Stimulated activated CD4-positive, alpha-beta T cell treated with anti-CD3 and anti-CD28 coated beads, Interleukin-1b, Interleukin-23, amount 100 ng/mL, for 4 hours (primary cell): ENCODE results near the gene MAGOH.

ENCODE experiments used
- DNase-seq, 2 donors: peaks; one replicate each; pipeline ENCODE4 v3.0.0-alpha.2; 2020; ENCODE audit warnings: low read depth in 2 of 2

Gene MAGOH

GRCh38 chr1:53270873-53271272 lies 32.6 kb upstream of the MAGOH start:
- DNase-seq = no peak

GRCh38 chr1:53270107-53270506 lies 31.8 kb upstream of the MAGOH start:
- DNase-seq = no peak

- DNase-seq = no peak
These were observed 29.4 kb upstream of the MAGOH start for GRCh38 chr1:53267761-53268160.

GRCh38 chr1:53266038-53266437 lies 27.7 kb upstream of the MAGOH start:
- DNase-seq = no peak

- DNase-seq = no peak
These were observed 27.3 kb upstream of the MAGOH start for GRCh38 chr1:53265581-53265980.

GRCh38 chr1:53264048-53264447 lies 25.7 kb upstream of the MAGOH start:
- DNase-seq = no peak

GRCh38 chr1:53262000-53262399 lies 23.7 kb upstream of the MAGOH start:
- no peak for DNase-seq

- no peak for DNase-seq
These were observed 22.4 kb upstream of the MAGOH start for GRCh38 chr1:53260631-53261247.

- no peak for DNase-seq
These were observed 21.6 kb upstream of the MAGOH start for GRCh38 chr1:53259932-53260331.

- no peak for DNase-seq
These were observed 19.9 kb upstream of the MAGOH start for GRCh38 chr1:53258216-53258615.

GRCh38 chr1:53257454-53258081 lies 19.2 kb upstream of the MAGOH start:
- no peak for DNase-seq

GRCh38 chr1:53256511-53257453 lies 18.5 kb upstream of the MAGOH start:
- no peak for DNase-seq

- DNase-seq = no peak
These were observed 16.7 kb upstream of the MAGOH start for GRCh38 chr1:53255031-53255430.

- DNase-seq = no peak
These were observed 15.8 kb upstream of the MAGOH start for GRCh38 chr1:53254011-53254640.

GRCh38 chr1:53250325-53250724 lies 12.0 kb upstream of the MAGOH start:
- DNase-seq = no peak

GRCh38 chr1:53249706-53250105 lies 11.4 kb upstream of the MAGOH start:
- no peak for DNase-seq

GRCh38 chr1:53246261-53247134 lies 8.2 kb upstream of the MAGOH start:
- DNase-seq = no peak

- DNase-seq = no peak
These were observed 5.8 kb upstream of the MAGOH start for GRCh38 chr1:53244141-53244540.

- no peak for DNase-seq
These were observed 4.1 kb upstream of the MAGOH start for GRCh38 chr1:53242381-53242780.

GRCh38 chr1:53241828-53242227 lies 3.5 kb upstream of the MAGOH start:
- no peak for DNase-seq

- no peak for DNase-seq
These were observed 680 bp downstream of the MAGOH start for GRCh38 chr1:53237638-53238037.
